ENCODE data around the gene SNRPD3. TPM values are rescaled to one million over a fixed set of nuclear protein-coding genes. Genes with fewer than 3 reads are reported as not detected.

The SNRPD3 gene
- total and polyA plus RNA-seq, 12 donors: 55.7 to 223 (median 87.8) TPM

DNA sequence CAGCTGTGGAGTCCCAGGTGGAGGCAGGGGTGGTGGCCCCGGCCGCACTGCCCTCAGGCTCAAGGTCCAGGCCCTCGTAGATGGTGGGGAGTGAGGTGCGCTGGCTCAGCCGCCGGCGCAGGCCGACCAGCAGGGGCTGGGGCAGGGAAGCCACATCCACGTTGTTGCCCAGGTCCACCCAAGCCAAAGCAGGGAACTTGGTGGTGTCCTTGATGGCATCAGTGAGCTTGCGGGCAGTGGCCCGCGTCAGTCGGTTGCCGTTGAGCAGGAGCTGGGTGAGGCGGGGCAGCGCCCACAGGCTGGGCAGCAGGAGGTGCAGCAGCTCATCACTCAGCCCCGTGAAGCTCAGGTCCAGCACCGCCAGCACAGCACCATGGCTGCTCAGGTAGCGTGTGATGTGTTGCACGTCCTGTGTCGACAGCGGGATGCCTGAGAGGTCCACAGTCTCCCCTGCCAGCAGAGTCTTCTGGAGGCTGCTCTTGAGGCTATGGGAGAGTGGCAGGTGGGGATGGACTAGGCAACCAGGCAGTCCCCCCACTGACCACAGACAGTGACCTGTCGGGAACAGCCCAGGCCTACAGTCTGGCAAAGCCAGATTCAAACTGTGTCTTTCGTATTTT lies 30.2 kb downstream of the SNRPD3 start:
- intact Hi-C loops (cut with DNase I): no loop called here
- WGBS, 4 donors: 93 to 97% (median 95%) methylated on average over 4 to 24 of the region's 24 CpGs
- Histone ChIP-seq H3K4me1 (replicated peaks in 1 of 2) (no peaks in the 10 kb centered on the region), H3K27me3 (no peaks in the 10 kb centered on the region), H3K27ac (no peak overlapping the region), H3K36me3 (replicated peaks in 1 of 2) (no peaks in the 10 kb centered on the region), H3K9me3 (replicated peaks in 1 of 3) (no peaks in the 10 kb centered on the region), H3K4me3 (no peak overlapping the region)
- TF ChIP-seq POLR2A (IDR thresholded peaks at IDR 0.05): no peak
- TF ChIP-seq, protein P1, sequence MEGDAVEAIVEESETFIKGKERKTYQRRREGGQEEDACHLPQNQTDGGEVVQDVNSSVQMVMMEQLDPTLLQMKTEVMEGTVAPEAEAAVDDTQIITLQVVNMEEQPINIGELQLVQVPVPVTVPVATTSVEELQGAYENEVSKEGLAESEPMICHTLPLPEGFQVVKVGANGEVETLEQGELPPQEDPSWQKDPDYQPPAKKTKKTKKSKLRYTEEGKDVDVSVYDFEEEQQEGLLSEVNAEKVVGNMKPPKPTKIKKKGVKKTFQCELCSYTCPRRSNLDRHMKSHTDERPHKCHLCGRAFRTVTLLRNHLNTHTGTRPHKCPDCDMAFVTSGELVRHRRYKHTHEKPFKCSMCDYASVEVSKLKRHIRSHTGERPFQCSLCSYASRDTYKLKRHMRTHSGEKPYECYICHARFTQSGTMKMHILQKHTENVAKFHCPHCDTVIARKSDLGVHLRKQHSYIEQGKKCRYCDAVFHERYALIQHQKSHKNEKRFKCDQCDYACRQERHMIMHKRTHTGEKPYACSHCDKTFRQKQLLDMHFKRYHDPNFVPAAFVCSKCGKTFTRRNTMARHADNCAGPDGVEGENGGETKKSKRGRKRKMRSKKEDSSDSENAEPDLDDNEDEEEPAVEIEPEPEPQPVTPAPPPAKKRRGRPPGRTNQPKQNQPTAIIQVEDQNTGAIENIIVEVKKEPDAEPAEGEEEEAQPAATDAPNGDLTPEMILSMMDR (IDR thresholded peaks at IDR 0.05): no peak
- no peak for DNase-seq

DNA sequence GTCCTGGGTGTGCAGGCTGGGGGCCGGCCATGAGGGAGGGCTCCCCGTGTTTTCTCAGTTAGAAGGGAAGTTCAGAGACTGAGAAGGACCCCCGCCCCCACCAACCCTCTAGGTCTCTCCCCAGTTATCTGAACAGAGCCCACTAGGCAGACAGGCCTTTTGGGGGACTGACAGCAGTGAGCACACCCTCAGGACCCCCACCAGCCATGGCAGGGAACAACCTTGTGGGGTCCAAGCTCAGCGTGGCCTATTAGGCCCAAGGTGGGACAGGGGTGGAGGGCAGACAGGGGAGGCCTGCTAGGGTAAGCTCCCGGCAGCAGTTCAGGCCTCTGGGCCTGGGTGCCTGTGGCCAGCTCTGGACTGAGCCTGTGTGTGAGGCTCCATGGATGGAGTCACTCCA lies 31.5 kb downstream of the SNRPD3 start:
- no peak for TF ChIP-seq POLR2A (IDR thresholded peaks at IDR 0.05)
- TF ChIP-seq, protein P1 (IDR thresholded peaks at IDR 0.05): no peak
- H3K36me3 ChIP-seq (replicated peaks in 1 of 2): no peaks in the 10 kb centered on the region
- peaks cover 0 to under 1% of the 10 kb centered on the region in 2 donors for H3K4me1 ChIP-seq (replicated peaks in 1 of 2)
- 82 to 89% (median 87%) methylated on average over 3 to 5 of the region's 5 CpGs for WGBS, 4 donors
- no peak overlapping the region for H3K4me3 ChIP-seq
- no peaks in the 10 kb centered on the region for H3K27me3 ChIP-seq
- intact Hi-C loops (cut with DNase I): no loop called here
- DNase-seq: no peak
- H3K27ac ChIP-seq: no peak overlapping the region
- H3K9me3 ChIP-seq (replicated peaks in 1 of 3): no peaks in the 10 kb centered on the region

DNA sequence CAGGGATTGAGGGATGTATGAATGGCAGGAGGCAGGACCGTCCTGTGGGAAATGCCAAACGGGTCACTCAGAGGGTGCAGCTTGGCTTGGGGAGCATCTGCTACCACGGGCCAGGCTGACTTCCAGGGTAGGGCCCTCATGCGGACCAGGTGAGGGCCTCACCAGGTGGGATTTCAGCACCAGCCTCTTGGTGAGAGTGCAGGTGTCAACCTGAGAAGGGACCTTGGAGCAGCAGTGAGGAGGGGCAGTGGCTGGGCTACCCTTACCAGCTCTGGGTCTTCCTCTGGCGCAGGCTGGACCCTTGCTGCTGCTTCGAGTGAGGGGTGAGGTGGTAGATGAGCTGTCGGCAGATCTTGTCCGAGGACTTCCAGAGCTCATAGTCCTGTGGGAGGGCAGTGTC lies 32.1 kb downstream of the SNRPD3 start:
- Histone ChIP-seq H3K27ac (no peak overlapping the region), H3K9me3 (replicated peaks in 1 of 3) (no peaks in the 10 kb centered on the region), H3K36me3 (replicated peaks in 1 of 2) (no peaks in the 10 kb centered on the region), H3K27me3 (no peaks in the 10 kb centered on the region), H3K4me3 (no peak overlapping the region), H3K4me1 (replicated peaks in 1 of 2) (peaks cover 3 to 4% of the 10 kb centered on the region in 2 donors)
- TF ChIP-seq, protein P1 (IDR thresholded peaks at IDR 0.05): no peak
- TF ChIP-seq POLR2A (IDR thresholded peaks at IDR 0.05): no peak
- DNase-seq: no peak
- 87 to 90% (median 87%) methylated on average over 3 to 8 of the region's 8 CpGs for WGBS, 4 donors
- intact Hi-C loops (cut with DNase I): no loop called here

DNA sequence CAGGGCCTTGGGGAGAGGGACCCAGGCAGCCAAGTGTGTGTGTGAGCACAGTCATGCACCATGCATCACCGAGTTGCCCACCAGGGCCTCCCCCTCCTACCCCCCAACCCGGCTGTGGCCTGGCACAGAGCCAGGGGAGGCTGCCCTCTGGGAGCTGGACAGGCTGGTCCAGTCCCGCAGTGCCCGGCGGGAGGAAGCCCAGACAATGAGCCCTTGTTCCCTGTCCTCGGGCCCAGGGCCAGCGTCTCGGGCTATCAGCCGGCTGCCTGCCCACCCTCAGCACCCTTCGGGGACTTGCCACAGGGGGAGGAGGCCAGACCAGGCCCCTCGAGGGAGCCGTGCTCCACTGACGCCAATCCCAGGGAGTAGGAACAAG lies 32.6 kb downstream of the SNRPD3 start:
- no peaks in the 10 kb centered on the region for H3K27me3 ChIP-seq

More for the DNA sequence above, 32.6 kb downstream of the SNRPD3 start:
- H3K27ac ChIP-seq: no peak overlapping the region
- intact Hi-C loops (cut with DNase I): no loop called here
- DNase-seq: no peak
- H3K4me1 ChIP-seq (replicated peaks in 1 of 2): peaks cover 3 to 4% of the 10 kb centered on the region in 2 donors
- no peaks in the 10 kb centered on the region for H3K9me3 ChIP-seq (replicated peaks in 1 of 3)
- WGBS, 4 donors: 66 to 88% (median 81%) methylated on average over 4 to 13 of the region's 13 CpGs
- no peaks in the 10 kb centered on the region for H3K36me3 ChIP-seq (replicated peaks in 1 of 2)
- TF ChIP-seq, protein P1 (IDR thresholded peaks at IDR 0.05): no peak
- no peak for TF ChIP-seq POLR2A (IDR thresholded peaks at IDR 0.05)
- H3K4me3 ChIP-seq: no peak overlapping the region
